Calu3 (cell line): Measurements from ENCODE around the gene PBX3. TPM values are rescaled to one million over a fixed set of nuclear protein-coding genes. Genes with fewer than 3 reads are reported as not detected.

ENCODE experiments used
- BruUV-seq: library from RNA; stranded (reverse); fragments of 400-500 nt; replicated peaks from 2 replicates; lab custom pipeline; 2021; lab: Mats Ljungman, UMichigan
- CTCF ChIA-PET: fragments of 300-600 bp; sonication (Branson Sonifier 250); formaldehyde crosslinking; loops from one replicate; lab custom pipeline; 2022; ENCODE audit warnings: antibody characterized with exemption; lab: Charles Lee
- DNase-seq: peaks from one replicate; pipeline ENCODE4 v3.0.0; 2022
- H3K27ac Mint-ChIP-seq: one replicate; pipeline ENCODE4 v1.8.0; 2022; ENCODE audit warnings: mixed read lengths; ENCODE audit not compliant: unreplicated experiment
- H3K27me3 Mint-ChIP-seq: one replicate; pipeline ENCODE4 v1.8.0; 2022; ENCODE audit warnings: mixed read lengths; ENCODE audit not compliant: unreplicated experiment
- H3K36me3 Mint-ChIP-seq: one replicate; pipeline ENCODE4 v1.8.0; 2022; ENCODE audit warnings: mild to moderate bottlenecking, moderate library complexity, mixed read lengths; ENCODE audit not compliant: insufficient read depth, unreplicated experiment
- H3K4me1 Mint-ChIP-seq: one replicate; pipeline ENCODE4 v1.8.0; 2022; ENCODE audit warnings: mild to moderate bottlenecking, low read depth, mixed read lengths; ENCODE audit not compliant: unreplicated experiment
- H3K4me3 Mint-ChIP-seq: one replicate; pipeline ENCODE4 v1.8.0; 2022; ENCODE audit warnings: mild to moderate bottlenecking, low read depth, moderate library complexity, mixed read lengths; ENCODE audit not compliant: unreplicated experiment
- H3K9me3 Mint-ChIP-seq: one replicate; pipeline ENCODE4 v1.8.0; 2022; ENCODE audit warnings: low read depth, mixed read lengths; ENCODE audit not compliant: unreplicated experiment
- intact Hi-C: fragments of 100-400 bp; cut with micrococcal nuclease; formaldehyde crosslinking; loops from one replicate; pipeline ENCODE4 v1.10.0; 2022; ENCODE audit not compliant: unreplicated experiment
- total RNA-seq: library from RNA; stranded (reverse); gene quantifications from 2 replicates; pipeline ENCODE4 v1.2.3, GENCODE V29; 2022
- TF ChIP-seq, protein P1 (sequence below): fragments of 200-600 bp; IDR thresholded peaks from one replicate; pipeline ENCODE4 v1.8.0; 2022; ENCODE audit warnings: antibody characterized with exemption; ENCODE audit not compliant: unreplicated experiment

Gene PBX3
- total RNA-seq, 1 experiment from 2014 or later, result 8.0 TPM

- no TSS peak for BruUV-seq
- intact Hi-C loops, result no loop called here
- no peak overlapping the region for H3K27ac Mint-ChIP-seq
- no peaks in the 10 kb centered on the region for H3K4me1 Mint-ChIP-seq
- no peak for DNase-seq
- H3K36me3 Mint-ChIP-seq, result no peaks in the 10 kb centered on the region
- TF ChIP-seq, protein P1, sequence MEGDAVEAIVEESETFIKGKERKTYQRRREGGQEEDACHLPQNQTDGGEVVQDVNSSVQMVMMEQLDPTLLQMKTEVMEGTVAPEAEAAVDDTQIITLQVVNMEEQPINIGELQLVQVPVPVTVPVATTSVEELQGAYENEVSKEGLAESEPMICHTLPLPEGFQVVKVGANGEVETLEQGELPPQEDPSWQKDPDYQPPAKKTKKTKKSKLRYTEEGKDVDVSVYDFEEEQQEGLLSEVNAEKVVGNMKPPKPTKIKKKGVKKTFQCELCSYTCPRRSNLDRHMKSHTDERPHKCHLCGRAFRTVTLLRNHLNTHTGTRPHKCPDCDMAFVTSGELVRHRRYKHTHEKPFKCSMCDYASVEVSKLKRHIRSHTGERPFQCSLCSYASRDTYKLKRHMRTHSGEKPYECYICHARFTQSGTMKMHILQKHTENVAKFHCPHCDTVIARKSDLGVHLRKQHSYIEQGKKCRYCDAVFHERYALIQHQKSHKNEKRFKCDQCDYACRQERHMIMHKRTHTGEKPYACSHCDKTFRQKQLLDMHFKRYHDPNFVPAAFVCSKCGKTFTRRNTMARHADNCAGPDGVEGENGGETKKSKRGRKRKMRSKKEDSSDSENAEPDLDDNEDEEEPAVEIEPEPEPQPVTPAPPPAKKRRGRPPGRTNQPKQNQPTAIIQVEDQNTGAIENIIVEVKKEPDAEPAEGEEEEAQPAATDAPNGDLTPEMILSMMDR, result no peak
- CTCF ChIA-PET, result no interaction called here
- H3K9me3 Mint-ChIP-seq, result no peaks in the 10 kb centered on the region
- H3K4me3 Mint-ChIP-seq, result no peak overlapping the region
- H3K27me3 Mint-ChIP-seq, result no peaks in the 10 kb centered on the region
Measured at GRCh38 chr9:125969868-125970267, 222.7 kb downstream of the PBX3 start.

GRCh38 chr9:125970340-125970739 lies 223.2 kb downstream of the PBX3 start:
- DNase-seq, result no peak
- H3K36me3 Mint-ChIP-seq, result no peaks in the 10 kb centered on the region
- intact Hi-C loops, result no loop called here
- CTCF ChIA-PET, result no interaction called here
- BruUV-seq, result no TSS peak
- no peaks in the 10 kb centered on the region for H3K4me1 Mint-ChIP-seq
- TF ChIP-seq, protein P1, result no peak
- no peak overlapping the region for H3K4me3 Mint-ChIP-seq
- H3K27ac Mint-ChIP-seq, result no peak overlapping the region
- no peaks in the 10 kb centered on the region for H3K9me3 Mint-ChIP-seq
- no peaks in the 10 kb centered on the region for H3K27me3 Mint-ChIP-seq

- DNase-seq, result no peak
- Mint-ChIP-seq H3K4me3 (no peak overlapping the region), H3K36me3 (no peaks in the 10 kb centered on the region), H3K27me3 (no peaks in the 10 kb centered on the region), H3K27ac (no peak overlapping the region), H3K9me3 (no peaks in the 10 kb centered on the region), H3K4me1 (no peaks in the 10 kb centered on the region)
- TF ChIP-seq, protein P1, result no peak
- intact Hi-C loops, result no loop called here
- CTCF ChIA-PET, result no interaction called here
- no TSS peak for BruUV-seq
Measured at GRCh38 chr9:125971050-125971449, 223.9 kb downstream of the PBX3 start.

DNA sequence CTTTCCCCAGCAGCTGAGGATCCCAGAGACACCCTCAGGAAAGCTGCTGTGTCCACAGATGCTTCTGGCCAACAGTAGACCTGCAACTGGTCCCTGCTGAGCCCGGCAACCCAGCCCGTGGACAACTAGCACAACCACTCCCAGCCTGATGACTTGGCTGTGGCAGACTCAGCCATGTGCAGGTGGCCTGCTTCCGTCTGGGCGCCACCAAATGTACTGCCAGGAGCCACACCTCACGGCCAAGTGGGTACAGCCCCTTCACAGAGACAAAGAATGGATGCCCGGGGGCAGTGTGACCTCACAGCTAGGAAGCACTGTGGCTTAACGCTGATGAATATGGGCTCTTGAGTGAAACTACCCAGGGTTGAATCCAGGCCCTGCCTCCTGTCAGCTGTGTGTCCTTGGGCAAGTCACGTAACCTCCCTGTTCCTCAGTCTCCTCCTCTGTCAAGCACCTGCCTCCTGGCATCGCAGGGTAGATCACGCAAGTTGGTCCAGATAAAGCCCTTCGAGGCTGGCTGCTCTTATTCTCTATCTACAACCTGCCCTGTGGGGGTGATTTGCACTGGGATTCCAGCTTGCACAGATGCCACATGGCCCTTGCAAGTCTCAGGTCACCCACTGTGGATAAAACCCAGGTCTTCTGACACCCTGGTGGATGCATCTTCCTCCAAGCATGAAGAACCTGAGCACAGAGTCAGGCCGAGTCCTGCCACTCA lies 225.0 kb downstream of the PBX3 start:
- H3K4me1 Mint-ChIP-seq, result no peaks in the 10 kb centered on the region
- no peak for DNase-seq
- H3K9me3 Mint-ChIP-seq, result peaks cover 1% of the 10 kb centered on the region
- TF ChIP-seq, protein P1, result no peak
- no peak overlapping the region for H3K4me3 Mint-ChIP-seq
- intact Hi-C loops, result no loop called here
- no peaks in the 10 kb centered on the region for H3K27me3 Mint-ChIP-seq
- BruUV-seq, result no TSS peak
- no peaks in the 10 kb centered on the region for H3K36me3 Mint-ChIP-seq
- CTCF ChIA-PET, result no interaction called here
- H3K27ac Mint-ChIP-seq, result no peak overlapping the region
